GM18498 (cell line): ENCODE data around the gene POLG.

Experiments
- ATAC-seq: cut with Tn5 transposase; IDR thresholded peaks from one replicate; pipeline ENCODE4 v1.9.1; 2021; ENCODE audit warnings: mild to moderate bottlenecking, moderate library complexity; ENCODE audit not compliant: unreplicated experiment

POLG gene

DNA sequence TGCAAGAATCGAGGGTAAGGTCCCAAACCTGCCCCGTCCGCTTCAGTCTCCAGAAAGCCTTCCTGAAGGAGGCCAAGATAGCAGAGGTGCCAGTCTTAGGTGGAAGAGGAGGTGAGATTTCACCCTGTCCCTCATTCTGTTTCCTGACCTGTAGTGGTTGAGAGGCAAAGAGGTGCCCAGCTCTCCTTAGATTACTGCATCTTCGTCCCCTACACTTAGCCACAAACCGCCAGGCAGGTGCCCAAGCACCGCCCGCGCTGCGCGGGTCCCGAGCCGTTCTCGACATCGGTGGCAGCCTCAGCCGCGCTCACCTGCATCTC lies 23.8 kb upstream of the POLG start:
- no peak for ATAC-seq

DNA sequence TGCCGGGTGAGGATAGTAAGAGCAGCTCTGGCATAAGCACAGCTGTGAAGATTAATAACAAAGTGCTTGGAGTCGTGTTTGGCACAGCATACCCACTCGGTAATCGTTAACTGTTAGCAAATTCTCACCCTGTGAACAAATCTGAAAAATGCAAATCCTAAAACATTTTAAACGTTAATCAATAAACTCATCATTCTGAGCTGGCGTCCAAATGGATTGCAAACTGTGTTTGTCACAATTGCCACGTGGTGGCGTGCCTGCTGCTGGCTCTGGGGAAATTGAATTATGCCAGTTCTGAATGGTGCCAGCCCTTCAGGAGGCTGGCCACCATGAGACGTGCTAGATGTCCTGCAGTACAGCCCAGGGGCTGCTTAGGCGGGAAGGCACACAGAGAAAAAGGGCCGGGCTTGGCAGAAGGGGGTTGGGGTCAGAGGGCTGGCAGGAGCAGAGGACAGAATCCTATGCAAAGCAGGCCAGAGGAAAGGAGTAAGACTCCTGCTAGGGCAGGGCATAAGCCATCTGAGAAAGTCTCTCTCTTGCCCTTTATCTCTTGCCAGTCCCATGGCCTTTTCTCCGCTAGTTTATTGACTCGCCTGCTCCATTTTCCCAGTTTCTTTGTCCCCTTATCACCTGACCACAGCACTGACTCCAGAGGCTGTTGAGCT lies 22.1 kb upstream of the POLG start:
- ATAC-seq, result no peak

DNA sequence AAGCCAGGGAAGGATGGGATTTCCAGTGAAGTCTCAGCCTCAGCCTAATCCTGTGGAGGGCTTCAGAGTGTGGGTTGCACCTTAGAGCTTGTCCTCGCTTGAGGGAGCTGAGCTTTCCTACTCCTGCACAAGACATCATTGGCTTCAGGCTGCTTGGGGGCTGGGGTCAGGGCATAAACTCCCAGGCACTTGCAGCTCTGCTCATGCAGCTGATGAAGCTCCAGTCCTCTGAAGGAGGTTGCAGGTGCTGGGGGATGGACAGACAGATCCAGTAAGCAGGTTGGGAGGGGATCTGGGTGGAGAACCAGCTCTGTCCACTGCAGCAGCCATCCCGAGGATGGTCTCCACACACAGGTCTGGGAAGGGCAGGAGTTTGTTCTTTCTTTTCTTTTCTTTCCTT lies 19.4 kb upstream of the POLG start:
- no peak for ATAC-seq

DNA sequence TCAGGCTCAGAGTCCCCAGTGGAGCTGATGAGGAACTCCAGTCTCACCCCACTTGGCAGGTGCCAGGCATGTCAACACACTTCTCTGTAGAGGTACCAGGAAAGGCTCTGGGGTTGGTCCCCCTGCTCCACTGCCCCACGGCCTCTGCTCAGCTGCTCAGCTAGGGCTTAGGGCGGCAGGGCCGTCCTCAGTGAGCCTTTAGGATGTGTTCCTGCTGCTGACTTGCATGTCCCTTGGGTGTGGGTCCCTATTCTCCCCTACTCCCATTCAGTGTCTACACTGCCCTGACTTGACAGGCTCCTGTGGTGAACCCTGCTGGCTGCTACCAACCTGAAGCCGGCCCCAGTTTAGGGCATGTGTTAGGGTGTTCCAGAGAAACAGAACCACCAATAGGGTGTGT lies 17.9 kb upstream of the POLG start:
- no peak for ATAC-seq

DNA sequence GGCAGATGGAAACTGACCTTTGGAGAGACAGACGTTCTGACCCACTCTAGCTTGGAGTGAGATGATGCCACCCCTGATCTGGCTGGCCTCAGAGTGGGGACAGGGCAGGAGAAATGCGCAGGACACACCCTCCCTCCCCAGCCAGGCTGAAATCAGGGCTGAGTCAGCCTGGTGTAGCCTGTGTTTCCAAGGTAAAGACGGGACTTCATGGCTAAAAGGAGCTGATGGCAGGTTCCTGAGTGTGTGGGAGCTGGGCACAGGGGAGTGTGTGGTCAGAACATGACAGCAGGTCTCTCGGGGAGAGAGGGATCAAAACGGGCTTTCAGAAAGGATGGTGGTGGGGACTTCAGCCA lies 14.6 kb upstream of the POLG start:
- no peak for ATAC-seq

DNA sequence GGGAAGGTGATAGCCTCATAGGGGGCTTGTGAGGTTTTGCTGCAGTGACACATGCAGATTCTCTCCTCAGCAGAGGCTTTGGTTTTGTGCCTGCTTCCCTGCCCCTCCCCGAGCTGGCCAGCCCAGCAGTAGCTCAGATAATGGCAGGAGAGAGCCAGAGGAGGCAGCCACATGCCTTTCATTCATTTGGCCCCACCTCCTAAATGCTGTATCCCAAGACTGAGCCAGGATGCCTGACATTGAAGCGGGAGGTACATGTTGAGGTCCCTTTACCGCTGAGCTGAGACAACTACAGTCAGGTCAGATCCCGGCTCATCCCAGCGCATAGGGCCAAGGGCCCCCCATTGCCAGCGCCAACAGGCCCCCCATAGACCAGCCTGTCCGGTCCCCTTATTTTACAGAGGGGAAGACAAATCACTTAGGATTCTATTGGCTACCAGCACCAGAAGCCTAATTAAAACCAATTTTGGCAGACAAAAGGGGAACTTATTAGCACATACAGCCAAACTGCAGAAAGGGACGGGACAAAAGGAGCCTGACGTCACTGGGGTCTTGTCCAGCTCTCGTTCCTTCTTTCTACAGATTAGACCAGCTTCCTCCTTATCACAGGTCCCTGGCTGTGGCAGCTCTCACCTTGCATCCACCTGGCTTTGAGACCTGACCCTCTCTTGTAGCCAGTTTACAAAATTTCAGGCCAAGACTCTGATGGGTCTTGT lies 12.1 kb upstream of the POLG start:
- ATAC-seq, result no peak

DNA sequence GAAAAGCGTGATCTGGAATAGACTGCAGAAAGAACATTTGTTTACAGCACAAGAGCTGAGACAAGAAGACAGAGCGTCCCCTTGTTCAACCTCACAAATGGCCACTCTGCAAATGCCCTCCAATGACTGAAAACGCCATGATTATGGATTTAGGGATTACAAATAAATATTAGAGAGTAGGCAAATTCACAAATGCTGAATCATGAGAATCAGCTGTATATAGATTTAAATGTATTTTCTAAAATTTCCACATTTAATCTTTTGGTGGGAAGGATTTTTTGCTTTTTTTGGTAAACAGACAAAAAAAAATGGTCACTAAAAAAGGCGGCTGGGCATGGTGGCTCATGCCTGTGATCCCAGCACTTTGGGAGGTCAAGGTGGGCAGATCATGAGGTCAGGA lies 10.6 kb upstream of the POLG start:
- no peak for ATAC-seq

DNA sequence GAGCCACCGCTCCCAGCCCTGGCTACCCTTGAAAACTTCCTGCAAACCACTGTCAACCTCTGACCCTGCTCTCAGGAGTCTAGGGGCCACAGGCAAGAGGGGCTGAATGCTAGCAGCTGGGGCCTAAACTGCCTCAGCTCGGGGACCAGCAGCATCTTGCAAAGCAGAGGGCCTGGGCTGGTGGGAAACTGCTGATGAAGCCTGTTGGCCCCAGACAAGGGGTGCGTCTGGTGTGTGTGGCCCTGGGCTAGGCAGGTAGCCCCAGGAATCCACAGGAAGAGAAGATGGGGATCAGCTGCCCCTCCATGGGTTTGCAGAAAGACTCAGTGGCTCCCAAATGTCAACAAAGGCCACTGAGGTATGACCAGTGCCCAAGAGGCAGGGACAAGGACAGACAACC lies 8.2 kb upstream of the POLG start:
- no peak for ATAC-seq

DNA sequence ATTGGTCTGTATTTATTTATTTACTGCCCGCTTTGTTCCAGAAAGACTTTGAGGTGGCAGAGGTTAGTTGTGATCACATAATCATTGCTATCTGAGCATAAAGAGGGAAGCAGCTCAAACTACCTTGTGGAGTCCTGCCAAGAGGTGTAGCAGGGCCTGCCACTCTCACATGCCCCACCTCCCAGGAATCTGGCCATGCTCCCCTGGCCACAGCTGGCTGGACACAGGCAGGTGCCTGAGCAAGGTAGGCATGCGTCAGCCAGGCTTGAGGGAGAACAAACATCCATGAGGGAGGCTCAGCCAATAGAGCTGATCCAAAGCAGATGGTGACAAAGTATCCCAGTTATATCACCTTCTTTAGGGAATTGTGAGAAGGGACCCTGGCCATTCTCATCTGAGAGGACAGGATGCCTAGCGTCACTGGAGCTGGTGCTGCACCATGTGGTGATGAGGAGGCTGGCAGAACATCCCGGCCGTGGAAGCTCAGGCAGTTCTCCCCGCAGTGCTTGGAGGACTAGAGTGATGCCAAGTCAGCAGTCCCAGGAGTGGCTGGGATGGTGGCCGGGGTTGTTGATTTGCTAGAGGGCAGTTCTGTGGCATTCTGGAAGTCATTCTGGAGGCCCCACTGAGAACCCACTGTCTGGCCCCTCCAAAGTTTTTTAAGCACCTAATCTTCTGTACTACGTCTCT lies 6.8 kb upstream of the POLG start:
- no peak for ATAC-seq

DNA sequence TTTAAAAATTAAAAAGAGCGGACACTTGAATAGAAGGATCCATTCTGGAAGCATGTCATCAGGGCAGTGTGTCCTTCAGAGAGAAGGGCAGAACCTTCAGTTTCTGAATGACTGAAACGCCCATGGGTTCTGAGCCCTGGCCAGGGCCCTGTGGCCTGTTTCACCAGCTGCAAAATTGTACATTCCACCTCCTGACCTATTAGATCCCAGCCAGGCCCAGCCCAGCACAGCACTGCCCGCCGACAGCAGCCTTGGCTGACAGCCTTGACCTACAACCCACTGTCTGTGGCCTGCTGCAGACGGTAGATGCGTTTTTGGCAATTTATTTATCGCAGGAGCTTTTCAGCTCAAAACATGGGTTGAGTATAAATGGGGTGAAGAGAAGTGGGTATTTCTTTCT lies 5.9 kb upstream of the POLG start:
- no peak for ATAC-seq

DNA sequence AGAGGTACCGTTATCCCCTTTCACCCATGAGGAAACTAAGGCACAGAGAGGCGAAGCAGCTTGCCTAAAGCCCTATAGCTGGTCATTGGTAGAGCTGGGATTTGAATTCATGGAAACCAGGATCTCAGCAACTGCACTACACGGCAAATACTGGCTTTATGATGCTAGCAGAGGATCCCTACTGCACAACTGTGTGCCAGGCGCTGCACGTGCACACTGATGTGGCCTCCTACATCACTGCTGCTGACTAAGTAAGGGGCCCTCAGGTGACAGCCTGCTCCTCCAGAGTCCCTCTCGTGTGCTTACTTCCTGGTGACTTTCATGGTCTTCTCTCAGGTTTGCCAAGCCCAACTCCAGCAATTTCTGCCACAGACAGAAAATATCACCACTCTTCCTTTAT lies 3.4 kb upstream of the POLG start:
- no peak for ATAC-seq

DNA sequence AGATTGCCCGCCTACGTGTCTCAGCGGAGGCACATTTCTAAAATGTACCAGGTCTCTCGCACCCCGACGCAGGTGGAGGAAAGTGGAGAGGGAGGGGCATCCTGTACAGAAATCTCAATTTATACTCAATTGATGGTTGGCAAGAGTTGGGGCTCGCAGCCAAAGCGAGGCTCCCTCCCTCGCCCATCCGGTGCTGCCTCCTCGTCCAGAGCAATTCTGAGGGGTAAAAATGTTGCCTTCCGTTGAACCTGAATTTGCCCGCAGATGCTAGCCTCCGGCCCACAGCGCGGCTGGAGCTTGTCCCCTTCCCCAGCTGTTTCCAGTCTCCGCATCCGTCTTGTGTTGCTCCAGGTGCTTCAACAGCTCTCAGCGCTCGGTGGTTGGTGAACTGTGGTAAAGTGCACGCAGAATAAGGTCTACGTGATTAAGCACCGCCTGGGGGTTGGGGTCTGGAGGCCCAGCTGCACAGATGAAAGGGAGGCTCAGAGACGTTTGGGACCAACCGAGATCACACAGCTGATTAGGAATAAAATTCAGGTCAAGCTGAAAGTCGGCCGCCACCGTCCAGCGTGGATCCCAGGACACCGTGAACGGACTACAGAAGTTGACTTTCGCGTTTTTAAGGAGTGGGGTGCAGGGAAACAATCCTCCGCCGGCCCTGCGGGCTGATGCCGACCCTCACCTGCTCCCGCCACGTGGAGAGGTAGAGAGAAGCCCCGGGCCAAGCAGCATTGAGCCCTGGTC lies 846 bp upstream of the POLG start:
- ATAC-seq, result no peak

DNA sequence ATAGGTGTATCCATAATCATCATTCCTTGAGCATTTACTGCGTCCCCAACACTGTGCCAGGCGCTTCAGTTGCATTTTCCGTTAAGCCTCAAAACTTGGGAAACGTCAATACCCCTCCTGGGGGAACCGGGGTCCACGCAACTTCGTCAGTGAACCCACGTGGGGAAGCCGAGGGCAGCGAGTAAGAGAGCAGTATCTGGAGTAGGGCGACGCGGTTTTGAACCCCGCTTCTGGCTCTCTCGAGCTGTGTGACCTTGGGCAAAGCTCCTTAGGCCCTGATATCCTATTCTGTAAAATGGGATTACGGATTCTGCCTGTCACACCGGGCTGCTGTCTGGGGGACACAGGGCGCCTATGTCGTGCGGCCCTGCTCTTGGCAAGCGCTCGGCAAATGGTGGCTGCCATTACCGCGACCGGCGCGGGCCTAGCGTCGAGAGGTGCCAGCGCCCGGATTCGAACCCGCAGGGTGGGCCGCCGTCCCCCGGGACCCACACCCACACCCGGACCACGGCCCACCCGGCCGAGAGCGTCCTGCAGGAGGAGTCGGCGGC lies 590 bp downstream of the POLG start:
- no peak for ATAC-seq

DNA sequence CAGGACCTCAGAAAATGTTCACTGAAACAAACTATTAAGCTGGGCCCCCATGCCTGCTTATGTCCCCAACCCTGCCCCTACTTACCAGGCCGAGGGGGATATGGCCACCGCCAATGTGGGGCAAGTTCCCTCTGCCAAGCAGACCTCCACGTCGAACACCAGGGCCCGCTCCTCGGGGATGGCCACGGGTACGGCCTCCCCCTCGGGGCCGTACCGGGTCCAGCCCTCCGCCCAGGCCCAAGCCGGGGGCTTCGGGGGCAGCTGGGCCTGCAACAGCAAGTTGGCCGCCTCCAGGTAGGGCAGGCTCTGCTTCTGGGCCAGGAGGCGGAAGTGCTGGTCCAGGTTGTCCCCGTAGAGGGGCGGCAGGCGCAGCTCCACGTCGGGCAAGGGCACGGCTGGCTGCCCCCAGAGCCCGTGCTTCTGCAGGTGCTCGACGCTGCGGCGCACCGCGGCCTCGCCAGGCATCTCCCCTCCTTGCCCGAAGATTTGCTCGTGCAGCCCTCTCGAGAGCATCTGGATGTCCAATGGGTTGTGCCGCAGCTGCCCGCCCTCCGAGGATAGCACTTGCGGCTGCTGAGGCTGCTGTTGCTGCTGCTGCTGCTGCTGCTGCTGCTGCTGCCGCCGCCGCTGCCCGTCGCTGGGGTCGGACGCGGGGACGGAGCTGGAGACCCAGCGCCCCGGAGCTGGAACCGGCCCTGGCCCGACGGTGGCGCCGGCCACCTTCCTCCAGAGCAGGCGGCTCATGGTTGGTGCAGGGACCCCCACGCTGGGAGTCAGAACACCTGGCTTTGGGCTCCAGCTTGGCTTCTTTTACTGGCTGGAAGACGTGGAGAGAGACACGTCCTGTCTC lies 1.4 kb downstream of the POLG start:
- no peak for ATAC-seq

DNA sequence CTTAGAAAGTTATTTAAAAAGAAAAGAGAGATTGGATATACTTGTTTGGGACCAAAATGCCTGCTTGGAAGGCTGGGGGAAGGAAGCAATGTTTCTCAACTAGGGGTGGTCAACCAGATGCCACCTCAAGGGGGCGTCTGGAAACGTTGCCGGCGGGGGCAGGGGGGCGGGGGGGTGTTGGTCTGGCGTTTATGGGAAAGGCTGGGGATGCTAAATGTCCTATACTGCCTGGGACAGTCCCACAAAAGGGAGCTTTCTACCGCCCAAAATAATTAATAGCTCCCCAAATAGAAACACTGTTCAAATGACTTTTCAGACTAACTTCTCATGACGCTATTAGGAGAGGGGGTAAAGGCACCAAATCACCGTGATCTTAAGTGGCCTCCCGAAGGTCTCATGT lies 2.2 kb downstream of the POLG start:
- no peak for ATAC-seq

DNA sequence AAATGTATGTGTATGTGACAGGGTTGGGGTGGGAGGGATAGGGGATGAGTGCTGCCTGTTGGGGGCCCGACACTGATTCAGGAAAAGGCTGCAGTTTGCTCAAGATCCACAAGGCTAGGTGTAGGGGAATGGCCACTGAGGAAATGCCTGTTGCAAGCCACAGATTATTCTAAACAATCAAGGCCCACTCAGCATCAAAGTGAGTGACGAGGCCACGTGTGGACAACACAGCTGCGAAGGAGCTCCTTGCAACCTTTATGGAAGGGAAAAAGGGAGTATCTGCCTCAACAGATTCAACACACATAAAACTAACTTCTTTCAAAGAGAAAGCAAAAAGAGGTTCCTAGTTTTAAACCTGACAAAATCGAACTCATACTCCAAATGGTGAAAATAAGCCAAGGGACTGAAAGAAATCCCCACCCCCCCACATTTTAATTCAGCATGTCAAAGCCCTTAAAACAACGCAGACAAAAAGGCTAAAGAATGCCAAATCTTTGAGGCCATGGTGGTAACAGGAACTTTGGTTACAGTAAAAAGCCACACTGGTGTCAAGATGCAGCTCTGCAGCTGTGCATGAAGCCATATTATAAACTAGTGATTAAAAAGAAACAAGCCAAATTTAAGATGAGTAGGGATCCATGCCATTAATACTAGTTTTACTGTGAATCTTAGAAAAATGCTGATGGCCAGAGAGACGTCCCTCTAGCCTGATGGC lies 3.6 kb downstream of the POLG start:
- no peak for ATAC-seq

DNA sequence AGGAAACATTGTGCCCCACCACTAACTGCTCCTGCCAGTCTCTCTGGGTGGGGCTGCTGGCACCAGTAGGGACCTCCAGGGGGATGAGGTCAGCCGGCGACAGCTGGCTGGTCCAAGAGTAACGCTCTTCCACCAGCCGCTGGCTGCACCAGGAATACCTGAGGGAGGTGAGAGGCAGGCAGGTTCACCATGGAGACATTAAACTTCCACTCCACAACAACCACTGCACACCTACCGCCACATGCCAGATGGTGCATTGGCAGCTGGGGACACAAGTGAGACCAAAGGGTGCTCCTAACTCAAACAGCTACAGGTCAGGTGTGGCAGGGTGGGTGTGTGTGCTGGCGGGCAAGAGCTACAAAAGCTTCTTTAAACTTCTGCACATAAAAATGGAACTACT lies 4.5 kb downstream of the POLG start:
- ATAC-seq, result no peak

DNA sequence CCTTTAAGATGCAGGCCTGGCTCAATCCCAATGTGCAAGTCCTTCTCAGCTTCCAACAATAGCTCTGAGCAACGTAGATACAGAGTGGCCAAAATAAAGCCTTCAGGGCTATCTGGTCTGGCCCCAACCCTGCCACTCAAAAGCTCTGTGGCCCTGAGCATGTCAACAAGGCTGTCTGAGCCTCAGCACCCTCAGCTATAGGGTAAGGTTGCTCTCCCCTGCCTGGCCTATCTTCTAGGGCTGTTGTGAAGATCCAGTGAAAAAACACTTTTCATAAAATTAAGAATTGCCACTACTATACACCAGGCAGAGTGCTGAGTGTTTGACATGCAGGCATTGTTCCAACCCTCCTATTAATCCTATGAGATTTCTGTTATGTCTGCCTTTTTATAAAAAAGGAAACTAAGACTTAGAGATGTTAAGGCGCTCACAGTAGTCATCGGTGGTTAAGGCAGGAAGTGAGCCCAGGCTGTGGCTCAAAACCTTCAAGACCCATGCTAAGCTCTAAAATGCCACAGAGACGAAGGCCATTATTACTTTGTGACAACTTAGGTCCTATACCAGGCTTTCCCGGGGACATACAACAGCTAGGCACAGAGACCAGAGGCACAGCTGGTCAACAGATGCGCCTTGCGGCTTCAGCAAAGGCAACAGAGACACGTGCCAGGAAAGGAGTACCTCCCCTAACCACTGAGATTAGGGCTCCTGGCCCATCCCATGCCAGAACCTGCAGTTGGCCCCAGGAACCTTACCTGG lies 5.1 kb downstream of the POLG start:
- no peak for ATAC-seq
